ENCODE results near the gene RAD9B.
A peak's percentile ranks its signal among the peaks of the same experiment; 100 is the strongest.
"Not testable (repeated sequence)": the region's sequence is repeated elsewhere in the genome, so short reads cannot be mapped to it uniquely, and the experiment has no call there.

The RAD9B gene

DNA sequence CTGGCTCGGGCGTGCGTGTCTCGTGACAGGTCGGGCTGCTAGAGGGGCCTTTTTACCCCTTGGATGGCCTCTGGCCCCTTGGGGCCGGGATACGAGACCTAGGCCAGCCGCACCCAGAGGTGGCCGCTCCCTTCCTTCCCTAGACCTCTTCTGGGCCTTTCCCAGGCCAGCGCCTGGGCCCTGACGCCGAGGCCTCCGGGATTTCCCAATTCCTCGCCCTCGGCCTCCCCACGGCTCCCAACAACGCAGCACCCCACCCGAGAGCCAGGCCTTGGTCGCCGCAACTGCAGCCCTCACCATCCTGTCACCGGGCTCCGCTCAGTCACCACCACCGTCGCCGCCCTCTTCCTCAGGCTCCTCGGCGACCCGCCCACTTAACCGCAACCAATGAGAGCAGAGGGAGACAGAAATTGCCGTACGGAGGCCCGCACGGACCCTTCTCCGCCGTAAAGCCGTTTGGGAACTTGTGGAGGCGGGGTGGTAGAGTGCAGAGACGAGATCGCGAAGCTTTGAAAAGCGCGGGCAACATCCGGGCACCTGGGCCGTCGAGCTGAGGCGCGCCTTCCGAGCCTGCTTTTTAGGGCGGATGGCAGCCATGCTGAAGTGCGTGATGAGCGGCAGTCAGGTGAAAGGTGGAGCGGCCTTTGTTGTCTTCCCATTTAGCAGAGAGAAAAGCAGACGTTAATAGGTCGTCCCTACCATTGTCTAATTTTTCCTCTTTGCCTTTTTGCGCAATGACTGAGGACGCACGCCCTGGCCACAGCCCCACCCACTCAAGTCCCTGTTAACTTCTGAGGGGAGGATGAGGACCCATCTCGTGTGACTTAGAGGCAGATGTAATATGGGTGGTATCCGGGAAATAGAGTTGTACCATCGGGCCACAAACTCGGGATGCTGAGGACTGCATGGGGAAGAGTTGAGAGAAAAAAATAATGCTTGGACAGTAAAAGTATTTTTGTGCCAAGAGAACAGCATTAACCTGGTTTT lies at the start of gene RAD9B, which contains the start of gene VPS29:
Gene RAD9B (plus strand): TSS at position 580 of the 987 bp plus-strand sequence. CDS start 7 bp downstream, at position 587.
Gene VPS29 (minus strand): TSS at position 360 of the 987 bp plus-strand sequence. CDS start 60 bp downstream, at position 300.
- H3K4me3 Mint-ChIP-seq = peak within 1 kb of the TSS; percentile 92
- no peaks in the 10 kb centered on the region for H3K9me3 Mint-ChIP-seq
- H3K36me3 Mint-ChIP-seq = peaks cover 6% of the 10 kb centered on the region
- peak within 1 kb of the TSS; percentile 96 for H3K27ac Mint-ChIP-seq
- H3K27me3 Mint-ChIP-seq = no peaks in the 10 kb centered on the region
- H3K4me1 Mint-ChIP-seq = peaks cover 34% of the 10 kb centered on the region

DNA sequence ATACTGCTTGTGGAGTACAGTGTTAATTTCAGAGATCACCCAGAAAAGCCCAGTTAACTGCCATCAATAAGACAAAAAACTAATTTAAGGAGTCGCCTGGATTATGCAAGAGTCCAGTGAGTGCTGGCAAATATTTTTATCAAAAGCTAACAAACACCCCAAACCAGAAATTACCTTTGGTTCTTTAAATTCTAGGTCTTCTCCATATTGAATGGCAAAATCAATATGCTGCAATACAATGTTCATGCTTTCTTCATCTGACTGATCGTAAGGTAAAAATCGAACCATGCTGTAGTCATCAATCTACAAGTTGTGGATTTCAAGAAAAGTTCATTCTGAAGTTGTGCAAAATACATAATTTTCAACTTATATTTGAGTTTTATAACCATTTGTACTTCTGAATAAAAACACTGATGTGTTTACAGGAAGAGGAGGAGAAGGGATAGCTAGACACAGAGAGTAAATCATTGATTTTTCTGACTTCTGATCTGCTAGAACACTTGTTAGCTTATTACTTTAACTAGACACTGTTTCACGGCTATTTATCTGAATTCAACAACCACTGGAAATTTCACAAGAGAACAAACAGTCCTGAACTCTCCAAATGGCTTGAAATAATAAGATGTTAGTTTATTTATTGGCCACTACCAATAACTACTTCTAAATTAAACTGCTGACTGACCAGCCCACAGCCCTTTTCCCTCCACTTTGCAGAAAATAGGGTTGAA lies 48.4 kb upstream of the RAD9B start:
- H3K4me1 Mint-ChIP-seq = peaks cover 20% of the 10 kb centered on the region
- H3K9me3 Mint-ChIP-seq = no peaks in the 10 kb centered on the region
- no peak overlapping the region for H3K27ac Mint-ChIP-seq
- H3K4me3 Mint-ChIP-seq = no peak overlapping the region
- peaks cover 10% of the 10 kb centered on the region for H3K36me3 Mint-ChIP-seq
- H3K27me3 Mint-ChIP-seq = no peaks in the 10 kb centered on the region

DNA sequence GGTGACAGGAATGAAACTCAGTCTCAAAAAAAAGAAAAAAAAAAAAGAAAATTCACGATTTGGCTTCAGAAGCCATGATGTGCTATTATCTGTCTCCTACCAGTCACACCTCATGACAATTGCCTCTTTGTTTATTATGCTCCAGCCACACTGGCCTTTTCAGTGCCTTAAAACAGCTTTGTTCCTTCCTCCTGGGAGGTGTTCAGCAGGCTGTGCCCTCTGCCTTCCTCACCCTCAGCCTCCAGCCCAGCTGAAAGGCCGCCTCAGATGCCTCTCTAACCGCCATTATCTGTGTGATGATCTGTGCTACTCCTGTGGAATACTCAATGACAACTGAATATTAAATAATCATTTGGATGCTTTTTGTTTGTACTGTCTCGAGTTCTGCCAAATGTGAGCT lies 43.4 kb upstream of the RAD9B start:
- Mint-ChIP-seq H3K9me3 (no peaks in the 10 kb centered on the region), H3K27me3 (no peaks in the 10 kb centered on the region), H3K36me3 (peaks cover 7% of the 10 kb centered on the region), H3K27ac (peak overlapping the region; percentile 2), H3K4me1 (peaks cover 7% of the 10 kb centered on the region), H3K4me3 (no peak overlapping the region)

DNA sequence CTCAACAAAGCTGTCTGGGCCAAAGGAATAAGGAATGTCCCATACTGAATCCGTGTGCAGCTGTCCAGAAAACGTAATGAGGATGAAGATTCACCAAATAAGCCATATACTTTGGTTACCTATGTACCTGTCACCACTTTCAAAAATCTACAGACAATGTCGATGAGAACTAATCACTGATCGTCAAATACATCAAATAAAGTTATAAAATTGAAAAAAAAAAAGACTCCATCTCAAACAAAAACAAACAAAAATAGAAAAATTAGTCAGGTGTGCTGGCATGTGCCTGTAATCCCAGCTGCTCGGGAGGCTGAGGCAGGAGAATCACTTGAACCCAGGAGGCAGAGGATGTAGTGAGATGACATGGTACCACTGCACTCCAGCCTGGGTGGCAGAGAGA lies 40.9 kb upstream of the RAD9B start:
- H3K27me3 Mint-ChIP-seq, H3K36me3 Mint-ChIP-seq, H3K9me3 Mint-ChIP-seq, H3K27ac Mint-ChIP-seq, H3K4me3 Mint-ChIP-seq: not testable (repeated sequence)
- peaks cover 16% of the 10 kb centered on the region for H3K4me1 Mint-ChIP-seq

DNA sequence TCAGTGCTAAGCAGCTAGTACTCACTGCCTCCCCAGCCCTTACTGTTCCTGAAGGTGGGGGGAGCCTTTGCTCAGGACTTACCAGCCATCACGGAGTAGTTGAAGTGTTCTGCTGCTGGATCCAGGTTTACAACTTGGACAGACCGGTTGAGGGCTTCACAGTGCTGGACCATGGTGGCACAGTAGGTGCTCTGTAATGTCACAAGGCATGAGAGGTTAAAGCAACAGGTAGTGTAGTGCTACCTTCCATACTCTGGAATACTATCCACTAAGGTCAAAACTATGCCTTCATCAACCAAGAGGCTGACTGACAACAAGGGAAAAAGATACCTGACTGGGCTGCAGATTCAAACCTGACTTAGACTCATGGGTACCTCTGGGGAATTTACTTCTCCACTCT lies 37.1 kb upstream of the RAD9B start:
- Mint-ChIP-seq H3K27me3 (no peaks in the 10 kb centered on the region), H3K4me1 (peaks cover 45% of the 10 kb centered on the region), H3K27ac (no peak overlapping the region), H3K9me3 (no peaks in the 10 kb centered on the region), H3K4me3 (no peak overlapping the region), H3K36me3 (peaks cover 6% of the 10 kb centered on the region)

DNA sequence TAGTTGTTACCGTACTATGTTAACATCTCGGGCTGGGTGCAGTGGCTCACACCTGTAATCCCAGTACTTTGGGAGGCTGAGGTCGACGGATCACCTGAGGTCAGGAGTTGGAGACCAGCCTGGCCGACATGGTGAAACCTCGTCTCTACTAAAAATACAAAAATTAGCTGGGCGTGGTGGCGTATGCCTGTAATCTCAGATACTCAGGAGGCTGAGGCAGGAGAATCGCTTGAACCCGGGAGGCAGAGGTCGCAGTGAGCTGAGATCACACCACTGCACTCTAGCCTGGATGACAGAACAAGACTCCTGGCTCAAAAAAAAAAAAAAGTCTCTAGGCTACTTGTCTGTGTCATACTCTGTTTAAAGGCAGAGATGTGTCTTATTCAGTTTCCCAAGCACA lies 36.4 kb upstream of the RAD9B start:
- not testable (repeated sequence) for H3K36me3 Mint-ChIP-seq, H3K27ac Mint-ChIP-seq, H3K27me3 Mint-ChIP-seq, H3K4me3 Mint-ChIP-seq, H3K9me3 Mint-ChIP-seq
- peaks cover 52% of the 10 kb centered on the region for H3K4me1 Mint-ChIP-seq

DNA sequence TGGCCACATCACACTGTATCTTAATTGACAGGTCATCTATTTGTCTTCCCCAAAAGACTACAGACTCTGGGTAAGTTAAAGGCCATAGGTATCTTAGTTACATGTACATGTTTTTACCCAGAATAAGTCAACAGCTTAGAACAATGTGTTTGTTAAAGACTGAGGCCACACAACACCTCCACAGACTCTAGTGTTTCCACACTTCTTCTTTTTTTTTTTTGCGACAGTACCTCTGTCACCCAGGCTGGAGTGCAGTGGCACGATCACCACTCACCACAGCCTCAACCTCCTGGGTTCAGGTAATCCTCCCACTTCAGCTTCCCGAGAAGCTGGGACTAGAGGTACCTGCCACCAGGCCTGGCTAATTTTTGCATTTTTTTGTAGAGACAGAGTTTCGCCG lies 35.3 kb upstream of the RAD9B start:
- Mint-ChIP-seq H3K27me3 (no peaks in the 10 kb centered on the region), H3K4me3 (peak overlapping the region; percentile 99), H3K9me3 (no peaks in the 10 kb centered on the region), H3K27ac (no peak overlapping the region), H3K4me1 (peaks cover 59% of the 10 kb centered on the region), H3K36me3 (peaks cover 5% of the 10 kb centered on the region)

DNA sequence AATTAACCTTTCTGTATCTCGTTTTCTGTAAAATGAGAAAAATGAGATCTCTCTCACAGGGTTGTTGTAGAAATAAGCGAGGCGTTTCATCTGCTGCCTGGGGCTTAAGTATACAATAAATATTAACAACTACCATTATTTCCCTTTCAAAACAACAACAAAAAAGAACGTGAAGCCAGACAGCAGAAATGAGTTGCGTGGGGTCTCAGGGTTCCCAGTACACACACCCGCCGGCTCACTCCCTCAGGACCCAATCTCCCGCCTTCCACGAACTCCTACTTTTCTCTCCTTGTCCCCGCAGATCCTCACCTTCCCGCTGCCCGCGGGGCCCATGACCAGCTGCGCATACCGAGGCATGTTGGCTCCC lies 34.3 kb upstream of the RAD9B start:
- H3K27ac Mint-ChIP-seq = peak overlapping the region; percentile 99
- no peaks in the 10 kb centered on the region for H3K27me3 Mint-ChIP-seq
- H3K9me3 Mint-ChIP-seq = no peaks in the 10 kb centered on the region
- peaks cover 53% of the 10 kb centered on the region for H3K4me1 Mint-ChIP-seq
- peaks cover 2% of the 10 kb centered on the region for H3K36me3 Mint-ChIP-seq
- H3K4me3 Mint-ChIP-seq = peak overlapping the region; percentile 99

DNA sequence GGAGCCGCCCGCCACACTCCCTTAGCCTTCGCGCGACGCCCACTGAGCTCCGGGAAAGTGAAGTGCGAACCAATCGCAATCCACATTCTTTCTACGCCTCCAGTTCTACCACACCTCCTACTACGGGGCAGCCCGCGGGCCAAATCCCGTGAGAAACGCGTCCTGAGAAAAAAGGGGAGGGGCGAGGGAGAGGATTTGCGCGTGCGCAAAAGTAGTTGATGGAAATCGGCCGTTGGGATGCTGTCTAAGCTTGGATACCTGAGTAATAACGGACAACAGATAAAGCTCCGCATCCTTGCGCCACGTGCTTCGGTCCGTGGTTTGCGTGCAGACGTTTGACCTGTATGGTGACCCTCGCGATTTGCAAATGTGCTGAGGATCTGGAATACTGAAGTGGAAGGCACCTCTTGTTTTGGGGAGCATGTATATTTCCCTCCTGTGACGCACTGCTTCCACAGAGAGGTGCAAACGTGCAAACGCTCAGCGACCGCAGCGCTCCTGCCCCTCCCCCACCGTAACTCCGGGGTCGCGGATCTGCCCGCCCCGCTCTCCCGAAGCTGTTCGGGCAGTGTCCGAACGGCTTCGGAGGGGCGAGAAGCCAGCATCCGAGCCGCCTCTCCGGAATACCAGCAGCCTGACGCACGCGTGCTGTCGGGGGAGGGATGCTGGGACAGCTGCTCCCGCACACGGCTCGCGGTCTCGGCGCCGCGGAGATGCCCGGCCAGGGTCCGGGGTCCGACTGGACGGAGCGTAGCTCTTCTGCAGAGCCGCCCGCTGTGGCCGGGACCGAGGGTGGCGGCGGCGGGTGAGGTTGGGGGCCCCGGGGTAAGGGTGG lies 33.7 kb upstream of the RAD9B start, which contains the start of the genes FAM216A and GPN3:
Gene FAM216A (plus strand): TSS at position 632 of the 835 bp plus-strand sequence. CDS start 31 bp downstream, at position 663.
Gene GPN3 (minus strand): TSS at position 44 of the 835 bp plus-strand sequence. CDS start 54 bp downstream, outside the sequence.
- H3K4me1 Mint-ChIP-seq = peaks cover 53% of the 10 kb centered on the region
- peaks cover 2% of the 10 kb centered on the region for H3K36me3 Mint-ChIP-seq
- peak within 1 kb of the TSS; percentile 99 for H3K4me3 Mint-ChIP-seq

DNA sequence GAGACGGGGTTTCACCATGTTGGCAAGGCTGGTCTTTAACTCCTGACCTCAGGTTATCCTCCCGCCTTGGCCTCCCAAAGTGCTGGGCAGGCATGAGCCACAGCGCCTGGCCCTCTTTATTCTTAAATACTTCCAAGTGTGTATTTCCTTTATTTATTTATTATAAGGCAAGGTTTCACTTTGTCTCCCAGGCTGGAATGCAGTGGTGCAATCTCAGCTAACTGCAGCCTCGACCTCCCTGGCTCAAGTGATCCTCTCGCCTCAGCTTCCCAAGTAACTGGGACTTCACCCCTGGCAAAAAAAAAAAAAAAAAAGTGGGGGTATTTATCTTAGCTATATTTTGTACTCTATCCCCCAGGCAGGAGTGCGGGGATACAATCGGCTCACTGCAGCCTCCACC lies 26.7 kb upstream of the RAD9B start:
- Mint-ChIP-seq H3K27me3 (no peaks in the 10 kb centered on the region), H3K36me3 (no peaks in the 10 kb centered on the region), H3K4me1 (peaks cover 11% of the 10 kb centered on the region), H3K9me3 (no peaks in the 10 kb centered on the region), H3K27ac (no peak overlapping the region), H3K4me3 (no peak overlapping the region)

More for the DNA sequence above, 33.7 kb upstream of the RAD9B start, which contains the start of the genes FAM216A and GPN3:
- Mint-ChIP-seq H3K27me3 (no peaks in the 10 kb centered on the region), H3K27ac (peak within 1 kb of the TSS; percentile 99), H3K9me3 (no peaks in the 10 kb centered on the region)

DNA sequence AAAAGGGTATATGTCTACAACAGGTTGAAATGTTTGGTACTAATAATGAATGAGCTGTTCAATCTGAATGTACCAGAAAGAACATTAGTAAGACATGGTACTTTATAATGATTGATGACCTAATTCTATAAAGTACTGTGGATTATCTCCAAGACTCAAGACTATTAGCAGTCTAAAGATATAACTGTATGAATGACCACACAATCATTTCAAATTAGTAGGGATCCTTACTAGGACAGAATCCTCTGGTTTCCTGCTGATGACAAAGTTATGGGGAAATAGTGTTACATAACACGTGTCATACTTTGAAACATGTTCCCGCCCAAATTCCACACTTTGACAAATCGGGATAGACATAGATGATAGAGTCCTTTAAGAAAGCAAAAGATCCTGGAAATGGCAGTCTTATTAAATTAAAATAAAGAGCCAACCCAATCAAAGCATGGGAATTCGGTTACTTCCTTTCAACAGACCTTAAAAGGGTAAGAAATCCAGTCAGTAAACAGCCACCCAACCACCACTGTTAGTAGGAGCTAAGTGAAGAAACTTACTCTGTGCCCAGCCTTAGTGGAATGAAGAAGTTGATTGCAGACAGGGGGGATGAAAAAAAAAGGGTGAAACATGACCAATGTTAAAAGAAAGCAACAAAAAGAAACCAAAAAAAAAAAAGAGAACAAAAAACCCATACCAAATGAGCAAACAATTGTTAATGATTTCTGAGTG lies 3.0 kb upstream of the RAD9B start:
- Mint-ChIP-seq H3K4me1 (peaks cover 37% of the 10 kb centered on the region), H3K36me3 (peaks cover 9% of the 10 kb centered on the region), H3K4me3 (peak overlapping the region; percentile 15), H3K9me3 (no peaks in the 10 kb centered on the region), H3K27ac (peak overlapping the region; percentile 36), H3K27me3 (no peaks in the 10 kb centered on the region)

DNA sequence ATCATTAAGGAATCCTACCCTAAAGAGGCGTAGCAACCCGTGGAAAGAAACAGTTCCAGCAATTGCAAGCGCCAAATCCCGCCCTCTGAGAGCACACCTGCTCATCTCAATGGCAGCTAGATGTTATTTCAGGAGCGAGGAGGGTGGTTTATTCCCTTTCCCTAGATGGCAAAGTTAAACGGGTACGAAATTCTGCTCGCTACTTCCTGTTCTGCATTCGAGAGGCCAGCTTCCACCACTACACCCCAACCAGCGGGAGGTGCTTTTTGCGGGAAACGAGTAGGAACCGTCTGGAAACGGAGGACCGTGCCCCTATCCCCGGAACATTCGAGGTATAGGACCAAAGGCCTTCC lies 756 bp upstream of the RAD9B start:
- Mint-ChIP-seq H3K27ac (peak overlapping the region; percentile 96), H3K4me3 (peak overlapping the region; percentile 92), H3K9me3 (no peaks in the 10 kb centered on the region), H3K36me3 (peaks cover 6% of the 10 kb centered on the region), H3K27me3 (no peaks in the 10 kb centered on the region), H3K4me1 (peaks cover 34% of the 10 kb centered on the region)

DNA sequence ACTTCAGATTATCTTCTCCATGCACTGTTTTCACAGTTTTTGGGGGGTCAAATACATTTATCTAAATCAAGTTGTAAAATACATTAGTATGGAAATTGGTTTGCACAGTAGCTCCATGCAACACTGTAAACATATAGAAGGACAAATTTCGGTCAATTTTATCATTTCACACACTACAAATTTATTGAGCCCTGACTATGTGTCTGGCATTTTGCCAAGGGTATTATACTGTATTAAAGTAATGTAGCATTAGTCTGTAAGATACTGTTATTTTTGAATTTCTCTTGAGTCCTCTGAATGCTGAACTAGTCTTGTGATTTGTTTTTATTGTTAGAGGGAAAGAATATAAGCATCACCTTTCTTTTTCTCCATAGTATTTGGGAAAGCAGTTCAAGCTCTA lies 1.3 kb downstream of the RAD9B start:
- Mint-ChIP-seq H3K4me1 (peaks cover 29% of the 10 kb centered on the region), H3K27me3 (no peaks in the 10 kb centered on the region), H3K36me3 (peaks cover 6% of the 10 kb centered on the region), H3K9me3 (no peaks in the 10 kb centered on the region), H3K27ac (no peak overlapping the region), H3K4me3 (no peak overlapping the region)

DNA sequence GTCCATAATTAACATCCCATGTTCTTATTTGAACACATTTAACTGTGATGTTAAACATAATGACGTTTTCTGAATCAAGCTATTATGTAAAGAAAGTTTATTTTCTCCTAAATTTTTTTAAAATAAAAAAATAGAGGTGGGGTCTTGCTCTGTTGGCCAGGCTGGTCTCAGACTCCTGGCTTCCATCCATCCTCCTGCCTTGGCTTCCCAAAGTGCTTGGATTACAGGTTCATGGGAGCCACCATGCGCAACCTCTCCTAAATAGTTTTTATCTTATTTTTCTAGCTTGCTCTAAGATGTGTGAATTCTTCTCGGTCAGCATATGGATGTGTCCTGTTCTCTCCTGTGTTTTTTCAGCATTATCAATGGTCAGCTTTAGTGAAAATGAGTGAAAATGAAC lies 3.2 kb downstream of the RAD9B start:
- no peaks in the 10 kb centered on the region for H3K9me3 Mint-ChIP-seq
- H3K4me1 Mint-ChIP-seq = peaks cover 11% of the 10 kb centered on the region
- H3K36me3 Mint-ChIP-seq = peaks cover 5% of the 10 kb centered on the region
- no peaks in the 10 kb centered on the region for H3K27me3 Mint-ChIP-seq
- no peak overlapping the region for H3K4me3 Mint-ChIP-seq
- H3K27ac Mint-ChIP-seq = no peak overlapping the region

Data from activated naive CD4-positive, alpha-beta T cell treated with anti-CD3 and anti-CD28 coated beads, Interleukin-2, amount 50 U/mL, for 24 hours (primary cell).